ENCODE results near the gene NCKAP5. TPM values are rescaled to one million over a fixed set of nuclear protein-coding genes. Genes with fewer than 3 reads are reported as not detected.

The NCKAP5 gene
- total and polyA plus RNA-seq, 9 of the 15 experiments (the other 6 are each of a cell fraction or from before 2014, with no cell fraction given): not detected

DNA sequence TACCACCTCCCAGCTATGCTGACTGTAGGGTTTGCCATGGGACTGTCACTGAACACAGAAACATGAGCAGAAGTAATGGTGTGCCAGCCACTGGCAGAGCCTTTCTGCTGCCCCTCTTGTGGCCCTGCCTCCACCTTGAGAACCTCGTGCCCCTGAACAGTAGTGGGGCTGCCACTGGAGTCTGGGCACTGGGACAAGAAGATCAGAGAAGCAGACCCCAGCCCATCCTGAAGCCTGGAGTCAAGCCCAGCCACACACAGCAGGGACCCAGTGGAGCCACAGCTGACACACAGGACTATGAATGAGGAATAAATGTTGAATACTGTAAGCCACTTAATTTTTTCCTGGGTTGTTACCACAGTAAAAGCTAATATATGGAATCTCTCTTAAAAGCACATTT, 159.6 kb downstream of the NCKAP5 start:
- Histone ChIP-seq H2AFZ (ENCODE audit: low read depth, low read length) (no peak overlapping the region), H3K79me2 (ENCODE audit: control insufficient read depth, insufficient read depth, low read length) (no peaks in the 10 kb centered on the region), H3K4me1 (replicated peaks in 1 of 2; ENCODE audit: control insufficient read depth in 2 of 2, insufficient read depth in 2 of 2, low read length in 2 of 2) (no peaks in the 10 kb centered on the region), H3K4me3 (no peak overlapping the region), H3K27me3 (ENCODE audit: control insufficient read depth in 2 of 2, insufficient read depth in 2 of 2, low read length in 2 of 2) (no peaks in the 10 kb centered on the region), H4K20me1 (replicated peaks; ENCODE audit: control insufficient read depth, insufficient read depth, low read length) (no peaks in the 10 kb centered on the region), H3K9me3 (replicated peaks; ENCODE audit: control insufficient read depth, insufficient read depth, low read depth, low read length) (no peaks in the 10 kb centered on the region; the same call in 1 of the 2 replicates), H3K27ac (ENCODE audit: extremely low read depth, low read depth, low read length) (no peak overlapping the region), H3K9ac (ENCODE audit: insufficient read depth in 1 of 2, low read depth in 2 of 2, low read length in 2 of 2) (no peak overlapping the region), H3K36me3 (ENCODE audit: control insufficient read depth, insufficient read depth, low read length) (no peaks in the 10 kb centered on the region), H3K4me2 (ENCODE audit: insufficient read depth, low read length) (no peak overlapping the region), H3K9me1 (ENCODE audit: control insufficient read depth, insufficient read depth, low read length) (no peaks in the 10 kb centered on the region)
- DNase-seq (ENCODE audit: extremely low read depth in 1 of 4, low spot score in 3 of 4) (no peak), FAIRE-seq (no peak), ATAC-seq (no peak)
- in situ Hi-C loops (cut with MboI): no loop called here
- POLR2A ChIA-PET: interaction anchor here (0.7 kb wide), 1 partner anchor 16 kb away, joined by 3 read pairs; no protein-coding TSS in a partner anchor
- CTCF ChIA-PET (ENCODE audit: low intra/inter-chr PET ratio): no interaction called here
- intact Hi-C loops (cut with micrococcal nuclease): no loop called here
- WGBS (ENCODE audit: insufficient coverage, low coverage, missing lambda C conversion rate): no CpG with 5 or more reads among the region's 1 CpG
- TF ChIP-seq, protein P1, sequence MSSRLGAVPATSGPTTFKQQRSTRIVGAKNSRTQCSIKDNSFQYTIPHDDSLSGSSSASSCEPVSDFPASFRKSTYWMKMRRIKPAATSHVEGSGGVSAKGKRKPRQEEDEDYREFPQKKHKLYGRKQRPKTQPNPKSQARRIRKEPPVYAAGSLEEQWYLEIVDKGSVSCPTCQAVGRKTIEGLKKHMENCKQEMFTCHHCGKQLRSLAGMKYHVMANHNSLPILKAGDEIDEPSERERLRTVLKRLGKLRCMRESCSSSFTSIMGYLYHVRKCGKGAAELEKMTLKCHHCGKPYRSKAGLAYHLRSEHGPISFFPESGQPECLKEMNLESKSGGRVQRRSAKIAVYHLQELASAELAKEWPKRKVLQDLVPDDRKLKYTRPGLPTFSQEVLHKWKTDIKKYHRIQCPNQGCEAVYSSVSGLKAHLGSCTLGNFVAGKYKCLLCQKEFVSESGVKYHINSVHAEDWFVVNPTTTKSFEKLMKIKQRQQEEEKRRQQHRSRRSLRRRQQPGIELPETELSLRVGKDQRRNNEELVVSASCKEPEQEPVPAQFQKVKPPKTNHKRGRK (tag; IDR thresholded peaks at IDR 0.05): no peak
- TF ChIP-seq RBM34 (IDR thresholded peaks at IDR 0.05; ENCODE audit: borderline replicate concordance, insufficient read depth, low read length): no peak
- no peak for TF ChIP-seq KAT2B (IDR thresholded peaks at IDR 0.05; ENCODE audit: low read depth, low read length)
- no peak for TF ChIP-seq CBFA2T2 (conservative IDR thresholded peaks at IDR 0.05)
- TF ChIP-seq MED1 (CRISPR knock-in tag; IDR thresholded peaks at IDR 0.05; ENCODE audit: borderline replicate concordance): no peak
- no peak for TF ChIP-seq ZNF77 (CRISPR knock-in tag; IDR thresholded peaks at IDR 0.05)
- no peak for TF ChIP-seq ZNF695 (CRISPR knock-in tag; IDR thresholded peaks at IDR 0.05)
- no peak for TF ChIP-seq MYBL2 (IDR thresholded peaks at IDR 0.05; ENCODE audit: low read depth)
- no peak for TF ChIP-seq MYBL2 (CRISPR knock-in tag; IDR thresholded peaks at IDR 0.05; ENCODE audit: borderline replicate concordance)
- TF ChIP-seq DPF2 (IDR thresholded peaks at IDR 0.05): no peak
- no peak for TF ChIP-seq ZNF778 (CRISPR knock-in tag; IDR thresholded peaks at IDR 0.05)
- no peak for TF ChIP-seq HOXB6 (CRISPR knock-in tag; IDR thresholded peaks at IDR 0.05; ENCODE audit: borderline replicate concordance)
- TF ChIP-seq ZC3H11A (IDR thresholded peaks at IDR 0.05; ENCODE audit: low read depth, low read length): no peak
- TF ChIP-seq ZNF436 (CRISPR knock-in tag; IDR thresholded peaks at IDR 0.05): no peak
- no peak for TF ChIP-seq ZNF431 (CRISPR knock-in tag; IDR thresholded peaks at IDR 0.05)
- TF ChIP-seq CC2D1A (IDR thresholded peaks at IDR 0.05): no peak
- no peak for TF ChIP-seq TAF1 (IDR thresholded peaks at IDR 0.05; ENCODE audit: control insufficient read depth, extremely low read depth, insufficient read depth, low read length, severe bottlenecking)
- no peak for TF ChIP-seq STAG1 (CRISPR knock-in tag; IDR thresholded peaks at IDR 0.05; ENCODE audit: borderline replicate concordance)
- no peak for TF ChIP-seq CAMTA2 (CRISPR knock-in tag; conservative IDR thresholded peaks at IDR 0.05)
- TF ChIP-seq ZNF589 (CRISPR knock-in tag; IDR thresholded peaks at IDR 0.05; ENCODE audit: low read depth): no peak
- BruUV-seq (replicated peaks): no TSS peak

Measured in K562 (cell line).